Calu3 (cell line): Measurements from ENCODE around the gene KLC1. TPM values are rescaled to one million over a fixed set of nuclear protein-coding genes. Genes with fewer than 3 reads are reported as not detected.

Experiments used
- BruUV-seq: library from RNA; stranded (reverse); fragments of 400-500 nt; replicated peaks from 2 replicates; lab custom pipeline; 2021; lab: Mats Ljungman, UMichigan
- CTCF ChIA-PET: fragments of 300-600 bp; sonication (Branson Sonifier 250); formaldehyde crosslinking; loops from one replicate; lab custom pipeline; 2022; ENCODE audit warnings: antibody characterized with exemption; lab: Charles Lee
- DNase-seq: peaks from one replicate; pipeline ENCODE4 v3.0.0; 2022
- H3K27ac Mint-ChIP-seq: one replicate; pipeline ENCODE4 v1.8.0; 2022; ENCODE audit warnings: mixed read lengths; ENCODE audit not compliant: unreplicated experiment
- H3K27me3 Mint-ChIP-seq: one replicate; pipeline ENCODE4 v1.8.0; 2022; ENCODE audit warnings: mixed read lengths; ENCODE audit not compliant: unreplicated experiment
- H3K36me3 Mint-ChIP-seq: one replicate; pipeline ENCODE4 v1.8.0; 2022; ENCODE audit warnings: mild to moderate bottlenecking, moderate library complexity, mixed read lengths; ENCODE audit not compliant: insufficient read depth, unreplicated experiment
- H3K4me1 Mint-ChIP-seq: one replicate; pipeline ENCODE4 v1.8.0; 2022; ENCODE audit warnings: mild to moderate bottlenecking, low read depth, mixed read lengths; ENCODE audit not compliant: unreplicated experiment
- H3K4me3 Mint-ChIP-seq: one replicate; pipeline ENCODE4 v1.8.0; 2022; ENCODE audit warnings: mild to moderate bottlenecking, low read depth, moderate library complexity, mixed read lengths; ENCODE audit not compliant: unreplicated experiment
- H3K9me3 Mint-ChIP-seq: one replicate; pipeline ENCODE4 v1.8.0; 2022; ENCODE audit warnings: low read depth, mixed read lengths; ENCODE audit not compliant: unreplicated experiment
- CTCF ChIP-seq: fragments of 200-600 bp; IDR thresholded peaks from one replicate; pipeline ENCODE4 v1.8.0; 2022; ENCODE audit warnings: antibody characterized with exemption; ENCODE audit not compliant: unreplicated experiment
- intact Hi-C: fragments of 100-400 bp; cut with micrococcal nuclease; formaldehyde crosslinking; loops from one replicate; pipeline ENCODE4 v1.10.0; 2022; ENCODE audit not compliant: unreplicated experiment
- total RNA-seq: library from RNA; stranded (reverse); gene quantifications from 2 replicates; pipeline ENCODE4 v1.2.3, GENCODE V29; 2022

Gene KLC1
- total RNA-seq, 1 experiment from 2014 or later, result 124 TPM

GRCh38 chr14:103675957-103676356 is 46.9 kb downstream of the KLC1 start:
- no peak for TF ChIP-seq CTCF
- no TSS peak for BruUV-seq
- no peak overlapping the region for H3K4me3 Mint-ChIP-seq
- peaks cover 54% of the 10 kb centered on the region for H3K36me3 Mint-ChIP-seq
- no peak overlapping the region for H3K27ac Mint-ChIP-seq
- H3K27me3 Mint-ChIP-seq, result no peaks in the 10 kb centered on the region
- DNase-seq, result no peak
- H3K9me3 Mint-ChIP-seq, result no peaks in the 10 kb centered on the region
- intact Hi-C loops, result loop anchor here (10.0 kb wide), 1 partner anchor 101 kb away; no protein-coding TSS in a partner anchor
- no peaks in the 10 kb centered on the region for H3K4me1 Mint-ChIP-seq
- CTCF ChIA-PET, result no interaction called here

GRCh38 chr14:103676881-103677675 is 48.1 kb downstream of the KLC1 start:
- Mint-ChIP-seq H3K9me3 (no peaks in the 10 kb centered on the region), H3K4me1 (no peaks in the 10 kb centered on the region), H3K4me3 (no peak overlapping the region), H3K27ac (no peak overlapping the region), H3K36me3 (peaks cover 43% of the 10 kb centered on the region), H3K27me3 (no peaks in the 10 kb centered on the region)
- TF ChIP-seq CTCF, result no peak
- intact Hi-C loops, result loop anchor here (10.0 kb wide), 1 partner anchor 102 kb away; no protein-coding TSS in a partner anchor
- no peak for DNase-seq
- no TSS peak for BruUV-seq
- CTCF ChIA-PET, result no interaction called here

- Mint-ChIP-seq H3K27me3 (no peaks in the 10 kb centered on the region), H3K4me1 (no peaks in the 10 kb centered on the region), H3K9me3 (no peaks in the 10 kb centered on the region), H3K4me3 (no peak overlapping the region), H3K27ac (no peak overlapping the region), H3K36me3 (peaks cover 45% of the 10 kb centered on the region)
- peak; percentile 24 for DNase-seq
- TF ChIP-seq CTCF, result peak; percentile 39
- BruUV-seq, result no TSS peak
- CTCF ChIA-PET, result no interaction called here
- intact Hi-C loops, result loop anchor here (10.0 kb wide), 1 partner anchor 105 kb away; no protein-coding TSS in a partner anchor
Measured at GRCh38 chr14:103679351-103679750, 50.3 kb downstream of the KLC1 start.

GRCh38 chr14:103680491-103681231 is 51.6 kb downstream of the KLC1 start:
- H3K36me3 Mint-ChIP-seq, result peaks cover 41% of the 10 kb centered on the region
- H3K27ac Mint-ChIP-seq, result no peak overlapping the region
- H3K27me3 Mint-ChIP-seq, result no peaks in the 10 kb centered on the region
- no peak for DNase-seq
- intact Hi-C loops, result no loop called here
- BruUV-seq, result no TSS peak
- no peaks in the 10 kb centered on the region for H3K4me1 Mint-ChIP-seq
- no peak for TF ChIP-seq CTCF
- CTCF ChIA-PET, result interaction anchor here (0.6 to 0.7 kb wide), 4 partner anchors 13 to 1196 kb away, joined by 4 to 7 read pairs (median 4); no protein-coding TSS in a partner anchor
- no peak overlapping the region for H3K4me3 Mint-ChIP-seq
- no peaks in the 10 kb centered on the region for H3K9me3 Mint-ChIP-seq
